ENCODE results near the gene TMC8. TPM values are rescaled to one million over a fixed set of nuclear protein-coding genes. Genes with fewer than 3 reads are reported as not detected.

Gene TMC8
- total RNA-seq, 1 donor from 2014 or later: 0.85 TPM

DNA sequence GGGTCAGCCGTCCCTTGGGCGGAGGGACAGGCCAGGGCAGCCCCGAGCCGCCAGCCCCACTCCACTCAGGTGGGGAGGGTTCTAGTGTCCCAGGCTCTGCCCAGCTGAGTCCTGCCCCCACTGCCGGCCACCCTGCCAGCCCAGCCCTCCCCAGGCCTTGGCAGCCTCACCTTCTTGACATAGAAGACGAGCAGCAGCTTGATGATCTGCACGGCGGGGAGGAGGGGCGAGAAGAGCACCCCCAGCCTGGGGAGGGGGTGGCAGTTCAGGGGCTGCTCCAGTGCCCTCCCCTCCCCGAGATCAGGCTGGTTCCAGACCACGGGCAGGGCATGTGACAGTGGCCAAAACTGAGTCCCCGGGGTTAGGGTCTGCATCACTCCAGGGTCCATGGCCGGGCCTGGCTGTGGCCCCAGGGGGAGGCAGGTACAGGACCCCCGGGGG, 11.8 kb upstream of the TMC8 start:
- no peaks in the 10 kb centered on the region for H3K9me3 Mint-ChIP-seq
- H3K36me3 Mint-ChIP-seq: peaks cover 6% of the 10 kb centered on the region
- no peak overlapping the region for H3K4me3 Mint-ChIP-seq
- H3K27me3 Mint-ChIP-seq: no peaks in the 10 kb centered on the region
- DNase-seq (ENCODE audit: extremely low spot score, unreplicated experiment): no peak
- no peak overlapping the region for H3K27ac Mint-ChIP-seq
- H3K4me1 Mint-ChIP-seq (ENCODE audit: unreplicated experiment): no peaks in the 10 kb centered on the region
- TF ChIP-seq, protein P1, sequence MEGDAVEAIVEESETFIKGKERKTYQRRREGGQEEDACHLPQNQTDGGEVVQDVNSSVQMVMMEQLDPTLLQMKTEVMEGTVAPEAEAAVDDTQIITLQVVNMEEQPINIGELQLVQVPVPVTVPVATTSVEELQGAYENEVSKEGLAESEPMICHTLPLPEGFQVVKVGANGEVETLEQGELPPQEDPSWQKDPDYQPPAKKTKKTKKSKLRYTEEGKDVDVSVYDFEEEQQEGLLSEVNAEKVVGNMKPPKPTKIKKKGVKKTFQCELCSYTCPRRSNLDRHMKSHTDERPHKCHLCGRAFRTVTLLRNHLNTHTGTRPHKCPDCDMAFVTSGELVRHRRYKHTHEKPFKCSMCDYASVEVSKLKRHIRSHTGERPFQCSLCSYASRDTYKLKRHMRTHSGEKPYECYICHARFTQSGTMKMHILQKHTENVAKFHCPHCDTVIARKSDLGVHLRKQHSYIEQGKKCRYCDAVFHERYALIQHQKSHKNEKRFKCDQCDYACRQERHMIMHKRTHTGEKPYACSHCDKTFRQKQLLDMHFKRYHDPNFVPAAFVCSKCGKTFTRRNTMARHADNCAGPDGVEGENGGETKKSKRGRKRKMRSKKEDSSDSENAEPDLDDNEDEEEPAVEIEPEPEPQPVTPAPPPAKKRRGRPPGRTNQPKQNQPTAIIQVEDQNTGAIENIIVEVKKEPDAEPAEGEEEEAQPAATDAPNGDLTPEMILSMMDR (conservative IDR thresholded peaks at IDR 0.05): no peak

DNA sequence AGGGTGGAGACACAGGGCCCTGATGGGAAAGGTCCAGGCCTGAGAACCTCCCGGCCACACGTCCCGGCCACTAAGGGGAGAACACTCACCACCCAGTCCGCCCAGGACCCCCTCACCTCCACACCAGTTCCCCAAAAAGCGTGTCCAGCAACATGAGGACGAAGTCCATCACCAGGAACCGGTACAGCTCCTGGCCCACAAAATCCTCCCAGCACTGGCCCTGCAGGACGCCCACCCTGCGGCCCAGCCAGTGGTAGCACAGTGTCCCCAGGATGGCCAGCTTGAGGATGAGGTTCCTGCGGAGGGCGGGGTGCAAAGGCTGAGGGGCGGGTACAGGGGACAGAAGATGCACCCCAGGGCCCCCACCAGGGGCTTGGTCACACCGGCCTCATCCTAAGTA, 10.0 kb upstream of the TMC8 start:
- Mint-ChIP-seq H3K27me3 (no peaks in the 10 kb centered on the region), H3K4me1 (ENCODE audit: unreplicated experiment) (no peaks in the 10 kb centered on the region), H3K36me3 (peaks cover 7% of the 10 kb centered on the region), H3K4me3 (no peak overlapping the region), H3K27ac (no peak overlapping the region), H3K9me3 (no peaks in the 10 kb centered on the region)
- TF ChIP-seq, protein P1 (conservative IDR thresholded peaks at IDR 0.05): no peak
- DNase-seq (ENCODE audit: extremely low spot score, unreplicated experiment): no peak

DNA sequence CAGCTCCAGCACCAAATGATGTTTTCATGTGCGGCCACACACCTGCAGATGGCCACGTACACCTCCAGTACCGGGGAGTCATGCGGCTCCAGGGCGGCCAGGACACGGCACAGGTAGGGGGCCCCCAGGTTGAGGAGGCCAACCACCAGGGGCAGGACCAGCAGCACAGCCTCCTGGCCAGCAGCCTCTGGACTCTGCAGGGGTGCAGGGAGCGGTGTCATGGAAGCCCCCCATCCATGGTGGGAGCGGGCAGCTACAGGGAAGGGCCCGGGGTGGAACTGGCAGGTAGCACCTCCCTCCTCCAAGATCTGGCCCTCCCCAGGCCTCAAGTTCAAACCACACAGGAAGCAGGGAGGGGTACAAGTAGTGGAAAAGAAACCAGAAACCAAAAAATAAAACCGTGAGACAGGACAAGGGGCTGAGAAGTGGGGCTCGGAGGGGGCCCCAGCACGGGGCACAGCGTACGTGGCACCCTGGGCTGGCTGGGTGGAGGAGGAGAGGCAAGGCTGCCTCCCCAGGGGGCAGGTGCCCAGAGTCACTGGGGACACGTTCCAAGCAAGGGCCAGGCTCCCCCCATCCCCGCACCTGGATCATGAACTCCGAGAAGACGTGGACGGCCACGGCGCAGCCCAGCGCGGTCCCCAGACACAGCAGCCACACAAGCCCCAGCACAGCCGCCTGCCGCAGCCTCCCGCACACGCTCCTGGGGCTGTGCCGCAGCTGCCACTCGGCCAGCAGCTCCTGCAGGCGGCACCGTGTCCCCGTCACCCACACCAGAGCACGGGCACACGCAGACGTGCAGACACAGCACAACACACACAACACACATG, 9.4 kb upstream of the TMC8 start:
- DNase-seq (ENCODE audit: extremely low spot score, unreplicated experiment): no peak
- no peaks in the 10 kb centered on the region for H3K9me3 Mint-ChIP-seq
- H3K4me1 Mint-ChIP-seq (ENCODE audit: unreplicated experiment): no peaks in the 10 kb centered on the region
- no peaks in the 10 kb centered on the region for H3K27me3 Mint-ChIP-seq
- peaks cover 7% of the 10 kb centered on the region for H3K36me3 Mint-ChIP-seq
- H3K4me3 Mint-ChIP-seq: no peak overlapping the region
- no peak overlapping the region for H3K27ac Mint-ChIP-seq
- TF ChIP-seq, protein P1 (conservative IDR thresholded peaks at IDR 0.05): no peak

DNA sequence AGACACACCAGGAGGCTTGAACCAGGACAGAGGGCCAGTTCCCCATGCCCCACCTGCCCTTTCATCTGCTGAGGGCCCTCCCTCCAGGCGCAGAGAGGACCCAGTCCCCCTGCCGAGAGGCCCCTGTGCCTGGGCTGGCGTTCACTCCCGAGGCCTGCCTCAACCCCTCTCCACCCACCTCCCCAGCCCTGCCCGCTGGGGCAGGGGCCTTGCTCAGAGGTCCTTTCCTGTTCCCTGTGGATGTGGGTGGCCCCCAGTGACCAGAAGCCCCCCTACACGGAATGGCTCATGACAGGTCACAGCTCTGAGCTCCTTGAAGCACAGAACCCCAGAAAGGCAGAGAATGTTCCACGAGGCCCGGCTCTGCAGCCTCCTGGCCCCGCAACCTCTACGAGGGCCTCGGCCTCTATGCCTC, 8.8 kb upstream of the TMC8 start:
- TF ChIP-seq, protein P1 (conservative IDR thresholded peaks at IDR 0.05): no peak
- Mint-ChIP-seq H3K4me1 (ENCODE audit: unreplicated experiment) (no peaks in the 10 kb centered on the region), H3K27ac (no peak overlapping the region), H3K9me3 (no peaks in the 10 kb centered on the region), H3K27me3 (no peaks in the 10 kb centered on the region), H3K4me3 (no peak overlapping the region), H3K36me3 (peaks cover 7% of the 10 kb centered on the region)
- DNase-seq (ENCODE audit: extremely low spot score, unreplicated experiment): no peak

DNA sequence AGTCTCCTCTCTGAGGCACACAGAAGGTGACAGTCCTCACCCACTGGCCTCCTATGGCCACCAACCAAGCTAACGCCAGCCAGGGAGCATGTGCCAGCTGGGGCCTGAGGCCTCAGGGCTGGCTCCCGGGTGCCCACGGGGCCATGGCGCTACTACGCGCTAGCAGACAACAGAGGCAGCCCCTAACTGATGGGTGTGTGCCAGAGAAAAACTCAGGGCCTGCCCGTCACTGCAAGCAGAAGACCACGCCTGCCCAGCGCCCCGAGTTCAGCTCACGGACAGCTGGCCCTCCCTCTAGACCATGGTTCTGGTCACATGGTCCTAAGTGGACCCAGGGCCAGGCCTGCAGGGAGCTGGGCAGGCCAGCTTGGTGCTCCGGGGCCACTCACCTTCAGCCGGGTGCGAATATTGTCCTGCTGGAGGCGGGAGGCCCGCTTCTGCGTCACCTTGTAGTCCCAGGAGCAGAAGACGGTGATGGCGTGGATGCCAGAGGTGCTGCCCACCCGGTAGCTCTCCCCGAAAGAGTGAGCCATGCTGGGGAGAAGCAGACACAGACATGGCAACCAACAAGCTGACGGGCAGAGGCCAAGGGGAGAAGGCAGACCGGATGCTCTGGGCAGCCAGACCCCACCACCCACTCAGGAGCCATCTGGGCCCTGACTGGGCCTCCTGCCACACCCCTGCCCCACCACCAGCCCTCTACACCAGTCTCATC, 8.2 kb upstream of the TMC8 start:
- no peak overlapping the region for H3K4me3 Mint-ChIP-seq
- H3K4me1 Mint-ChIP-seq (ENCODE audit: unreplicated experiment): peaks cover 4% of the 10 kb centered on the region
- H3K9me3 Mint-ChIP-seq: no peaks in the 10 kb centered on the region
- no peaks in the 10 kb centered on the region for H3K27me3 Mint-ChIP-seq
- no peak overlapping the region for H3K27ac Mint-ChIP-seq
- DNase-seq (ENCODE audit: extremely low spot score, unreplicated experiment): no peak
- TF ChIP-seq, protein P1 (conservative IDR thresholded peaks at IDR 0.05): no peak
- peaks cover 7% of the 10 kb centered on the region for H3K36me3 Mint-ChIP-seq
